CD4-positive, alpha-beta T cell treated with Interferon alpha-2 for 1 hour (primary cell): ENCODE results near the gene SERPINB1.
"Not testable (repeated sequence)": the region's sequence is repeated elsewhere in the genome, so short reads cannot be mapped to it uniquely, and the experiment has no call there.

Experiments
- DNase-seq, 2 donors: peaks; one replicate each; pipeline ENCODE4 v3.0.0-alpha.2; 2020 to 2022

The SERPINB1 gene

GRCh38 chr6:2810092-2810671, 31.5 kb downstream of the SERPINB1 start:
- DNase-seq = no peak

GRCh38 chr6:2809015-2809414, 32.6 kb downstream of the SERPINB1 start:
- no peak for DNase-seq

GRCh38 chr6:2807342-2808090, 34.1 kb downstream of the SERPINB1 start:
- no peak for DNase-seq

GRCh38 chr6:2806644-2807043, 35.0 kb downstream of the SERPINB1 start:
- no peak for DNase-seq

- no peak for DNase-seq
These were observed 36.6 kb downstream of the SERPINB1 start for GRCh38 chr6:2805031-2805430.

GRCh38 chr6:2804516-2804915, 37.1 kb downstream of the SERPINB1 start:
- no peak for DNase-seq

GRCh38 chr6:2803731-2804429, 37.8 kb downstream of the SERPINB1 start:
- DNase-seq = no peak

GRCh38 chr6:2802521-2803060, 39.1 kb downstream of the SERPINB1 start:
- DNase-seq = no peak

- not testable (repeated sequence) for DNase-seq
These were observed 40.0 kb downstream of the SERPINB1 start for GRCh38 chr6:2801687-2802086.

GRCh38 chr6:2800552-2801316, 40.9 kb downstream of the SERPINB1 start:
- no peak for DNase-seq

GRCh38 chr6:2799936-2800527, 41.6 kb downstream of the SERPINB1 start:
- DNase-seq = no peak

- DNase-seq = no peak
These were observed 43.0 kb downstream of the SERPINB1 start for GRCh38 chr6:2798586-2799134.

GRCh38 chr6:2797564-2798031, 44.1 kb downstream of the SERPINB1 start:
- DNase-seq = no peak

GRCh38 chr6:2796861-2797260, 44.8 kb downstream of the SERPINB1 start:
- no peak for DNase-seq

GRCh38 chr6:2795956-2796355, 45.7 kb downstream of the SERPINB1 start:
- peak in 1 of 2 donors; percentile 40 for DNase-seq

GRCh38 chr6:2795162-2795561, 46.5 kb downstream of the SERPINB1 start:
- no peak for DNase-seq

- DNase-seq = no peak
These were observed 47.4 kb downstream of the SERPINB1 start for GRCh38 chr6:2794171-2794730.

- peak; percentile 32 to 59 for DNase-seq
These were observed 48.0 kb downstream of the SERPINB1 start for GRCh38 chr6:2793534-2794151.

GRCh38 chr6:2792330-2793110, 49.1 kb downstream of the SERPINB1 start:
- DNase-seq = peak in 1 of 2 donors; percentile 31

GRCh38 chr6:2791450-2791974, 50.2 kb downstream of the SERPINB1 start:
- peak in 1 of 2 donors; percentile 30 for DNase-seq
